DOHH2 (cell line): Measurements from ENCODE around the gene INHA.

Experiments
- H3F3A ChIP-seq: fragments of 200-600 bp; sonication (generic), shearing (Covaris generic); 2 replicates; pipeline ENCODE4 v1.6.0; 2016; ENCODE audit warnings: antibody characterized with exemption, mild to moderate bottlenecking; ENCODE audit not compliant: control insufficient read depth, insufficient read depth
- H3K27ac ChIP-seq: fragments of 200-600 bp; sonication (generic); 2 replicates; pipeline ENCODE4 v1.5.1; 2014; ENCODE audit warnings: low read depth, mild to moderate bottlenecking, low read length, moderate library complexity
- H3K27me3 ChIP-seq: fragments of 200-600 bp; sonication (generic); 2 replicates; pipeline ENCODE4 v1.6.1; 2014; ENCODE audit warnings: mild to moderate bottlenecking, low read length, mixed read lengths; ENCODE audit not compliant: control insufficient read depth
- H3K36me3 ChIP-seq: fragments of 200-600 bp; sonication (generic); 2 replicates; pipeline ENCODE4 v1.6.1; 2014; ENCODE audit warnings: mild to moderate bottlenecking, low read length, moderate library complexity, mixed read lengths; ENCODE audit not compliant: control insufficient read depth
- H3K4me1 ChIP-seq: fragments of 200-600 bp; sonication (generic); 2 replicates; pipeline ENCODE4 v1.6.1; 2014; ENCODE audit warnings: mild to moderate bottlenecking, low read length, mixed read lengths; ENCODE audit not compliant: control insufficient read depth
- H3K4me2 ChIP-seq: fragments of 200-600 bp; sonication (generic); 2 replicates; pipeline ENCODE4 v1.6.0; 2014; ENCODE audit warnings: mild to moderate bottlenecking, low read length, moderate library complexity
- H3K4me3 ChIP-seq: fragments of 200-600 bp; sonication (generic); 2 replicates; pipeline ENCODE4 v1.5.1; 2014; ENCODE audit warnings: mild to moderate bottlenecking, low read length, mixed read lengths
- H3K79me2 ChIP-seq: fragments of 200-600 bp; sonication (generic); 2 replicates; pipeline ENCODE4 v1.6.1; 2014; ENCODE audit warnings: mild to moderate bottlenecking, low read length, mixed read lengths; ENCODE audit not compliant: control insufficient read depth
- H3K9me2 ChIP-seq: fragments of 200-600 bp; sonication (generic); replicated peaks from 2 replicates; pipeline ENCODE4 v1.6.1; 2014; ENCODE audit warnings: mild to moderate bottlenecking, low read length, mixed read lengths; ENCODE audit not compliant: control insufficient read depth
- H3K9me3 ChIP-seq: fragments of 200-600 bp; sonication (generic); 2 replicates; pipeline ENCODE4 v1.6.1; 2014; ENCODE audit warnings: antibody characterized with exemption, low read length, mixed read lengths; ENCODE audit not compliant: control insufficient read depth, insufficient read depth
- H4K20me1 ChIP-seq: fragments of 200-600 bp; sonication (generic); 2 replicates; pipeline ENCODE4 v1.6.0; 2014; ENCODE audit warnings: low read depth, mild to moderate bottlenecking, antibody characterized with exemption, low read length, moderate library complexity; ENCODE audit not compliant: control insufficient read depth, insufficient read depth
- CTCF ChIP-seq: fragments of 200-600 bp; sonication (generic); IDR thresholded peaks from one replicate; pipeline ENCODE4 v1.5.1; 2014; ENCODE audit warnings: antibody characterized with exemption, mild to moderate bottlenecking, low read depth, low read length; ENCODE audit not compliant: poor library complexity, severe bottlenecking
- EZH2phosphoT487 ChIP-seq: fragments of 200-600 bp; sonication (generic); IDR thresholded peaks from 2 replicates; pipeline ENCODE4 v1.6.1; 2017; ENCODE audit warnings: borderline replicate concordance, mild to moderate bottlenecking, antibody characterized with exemption, low read length, moderate library complexity, mixed read lengths

The INHA gene

GRCh38 chr2:219570194-219570923, 1.8 kb upstream of the INHA start:
- Histone ChIP-seq H3K27me3 (no peaks in the 10 kb centered on the region; the same call in 1 of the 2 replicates), H3F3A (no peaks in the 10 kb centered on the region), H3K4me1 (no peaks in the 10 kb centered on the region), H4K20me1 (no peaks in the 10 kb centered on the region), H3K9me2 (no peaks in the 10 kb centered on the region), H3K4me3 (no peak overlapping the region), H3K79me2 (no peaks in the 10 kb centered on the region), H3K4me2 (no peak overlapping the region), H3K9me3 (no peaks in the 10 kb centered on the region), H3K27ac (no peak overlapping the region), H3K36me3 (no peaks in the 10 kb centered on the region)
- TF ChIP-seq CTCF (no peak), EZH2phosphoT487 (no peak)

GRCh38 chr2:219570924-219571310, 1.2 kb upstream of the INHA start:
- TF ChIP-seq CTCF: no peak
- TF ChIP-seq EZH2phosphoT487: no peak
- H3K4me1 ChIP-seq: no peaks in the 10 kb centered on the region
- no peak overlapping the region for H3K4me3 ChIP-seq
- H3K27ac ChIP-seq: no peak overlapping the region
- no peaks in the 10 kb centered on the region for H3K79me2 ChIP-seq
- no peaks in the 10 kb centered on the region for H3K36me3 ChIP-seq
- H3K9me2 ChIP-seq: no peaks in the 10 kb centered on the region
- no peaks in the 10 kb centered on the region for H3F3A ChIP-seq
- no peaks in the 10 kb centered on the region for H3K9me3 ChIP-seq
- no peak overlapping the region for H3K4me2 ChIP-seq
- no peaks in the 10 kb centered on the region for H4K20me1 ChIP-seq
- H3K27me3 ChIP-seq: peaks cover under 1% of the 10 kb centered on the region; the same call in 1 of the 2 replicates

GRCh38 chr2:219571311-219572236, 536 bp upstream of the INHA start, which contains the start of gene OBSL1:
Gene OBSL1, minus strand, starts transcription at chr2:219571539. Its CDS starts 307 bp downstream, at chr2:219571232.
- no peaks in the 10 kb centered on the region for H3K79me2 ChIP-seq
- no peak within 1 kb of the TSS for H3K27ac ChIP-seq
- H3K36me3 ChIP-seq: no peaks in the 10 kb centered on the region
- H3K4me2 ChIP-seq: no peak within 1 kb of the TSS
- H3F3A ChIP-seq: no peaks in the 10 kb centered on the region
- no peak within 1 kb of the TSS for H3K4me3 ChIP-seq
- H3K4me1 ChIP-seq: no peaks in the 10 kb centered on the region
- no peaks in the 10 kb centered on the region for H4K20me1 ChIP-seq
- H3K27me3 ChIP-seq: peaks cover 3% of the 10 kb centered on the region; the same call in 1 of the 2 replicates
- H3K9me2 ChIP-seq: no peaks in the 10 kb centered on the region
- no peaks in the 10 kb centered on the region for H3K9me3 ChIP-seq
- TF ChIP-seq CTCF (no peak), EZH2phosphoT487 (no peak)
